Measurements from ENCODE around the gene AARS2.

AARS2 gene

GRCh38 chr6:44250067-44250717 is 63.0 kb downstream of the AARS2 start:
- H3K9me3 ChIP-seq (ENCODE audit: control insufficient read depth, low read length): no peaks in the 10 kb centered on the region
- DNase-seq (ENCODE audit: low read depth): no peak
- H3K9ac ChIP-seq (ENCODE audit: low read length): no peak overlapping the region
- peaks cover 23% of the 10 kb centered on the region for H3K4me1 ChIP-seq (ENCODE audit: control insufficient read depth, insufficient read depth, low read length)
- H3K4me3 ChIP-seq (ENCODE audit: low read length): no peak overlapping the region
- H3K36me3 ChIP-seq (ENCODE audit: control insufficient read depth, insufficient read depth, low read length, severe bottlenecking): peaks cover 66% of the 10 kb centered on the region
- no peaks in the 10 kb centered on the region for H3K27me3 ChIP-seq (replicated peaks; ENCODE audit: control insufficient read depth, insufficient read depth, low read length)

Measured in adipocyte (in vitro differentiated cells).